HG03025 (cell line): ENCODE measurements around the gene H3-3A.

ENCODE experiments used
- ATAC-seq: cut with Tn5 transposase; IDR thresholded peaks from one replicate; pipeline ENCODE4 v1.9.1; 2021; ENCODE audit warnings: mild to moderate bottlenecking, moderate library complexity; ENCODE audit not compliant: unreplicated experiment, low FRiP score

Gene H3-3A

GRCh38 chr1:226062558-226063223 lies at the start of gene H3-3A:
Gene H3-3A (plus strand): TSS chr1:226062716. CDS start chr1:226064352, 1,636 bp downstream.
- ATAC-seq = peak; percentile 72

DNA sequence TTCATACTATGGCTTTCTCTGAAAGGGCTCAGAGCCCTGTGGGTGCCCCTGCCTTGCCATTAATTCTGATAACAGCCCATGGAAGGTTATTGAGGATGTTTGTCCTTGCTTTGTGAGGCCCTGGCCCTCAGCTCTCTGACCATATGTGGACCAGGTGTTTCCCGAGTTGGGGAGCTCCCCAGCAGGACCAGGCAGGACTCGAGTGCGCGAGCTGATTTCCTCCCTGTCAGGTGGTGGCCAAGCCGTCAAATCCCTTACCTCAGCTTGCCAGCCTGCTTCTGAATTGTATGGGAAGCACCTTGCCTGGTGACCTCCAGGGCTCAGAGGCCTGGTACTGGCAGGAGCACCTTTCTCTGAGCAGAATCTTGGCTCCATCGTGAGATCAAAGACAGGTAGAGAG lies 45.4 kb upstream of the H3-3A start:
- ATAC-seq = no peak

- no peak for ATAC-seq
These were observed 42.9 kb upstream of the H3-3A start for GRCh38 chr1:226019572-226019971.

DNA sequence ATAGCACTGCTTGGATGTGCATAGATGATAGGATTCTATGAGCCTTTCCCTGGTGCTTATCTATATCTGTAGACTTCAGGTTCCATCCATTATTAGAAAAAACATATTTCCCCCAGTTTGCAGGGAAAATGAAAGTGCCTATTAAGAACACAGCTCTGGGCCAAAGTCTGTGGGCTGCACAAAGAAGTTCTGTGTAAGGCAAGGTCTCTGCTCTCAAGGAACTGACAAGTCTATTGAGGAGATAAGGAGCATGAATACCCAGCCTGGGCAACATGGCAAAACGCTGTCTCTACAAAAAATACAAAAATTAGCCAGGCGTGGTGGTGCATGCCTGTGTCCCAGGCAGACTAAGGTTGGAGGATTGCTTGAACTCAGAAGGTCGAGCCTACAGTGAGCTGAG lies 41.1 kb upstream of the H3-3A start:
- ATAC-seq = no peak

- ATAC-seq = no peak
These were observed 40.7 kb upstream of the H3-3A start for GRCh38 chr1:226021801-226022200.

GRCh38 chr1:226023735-226024134 lies 38.8 kb upstream of the H3-3A start:
- ATAC-seq = no peak

DNA sequence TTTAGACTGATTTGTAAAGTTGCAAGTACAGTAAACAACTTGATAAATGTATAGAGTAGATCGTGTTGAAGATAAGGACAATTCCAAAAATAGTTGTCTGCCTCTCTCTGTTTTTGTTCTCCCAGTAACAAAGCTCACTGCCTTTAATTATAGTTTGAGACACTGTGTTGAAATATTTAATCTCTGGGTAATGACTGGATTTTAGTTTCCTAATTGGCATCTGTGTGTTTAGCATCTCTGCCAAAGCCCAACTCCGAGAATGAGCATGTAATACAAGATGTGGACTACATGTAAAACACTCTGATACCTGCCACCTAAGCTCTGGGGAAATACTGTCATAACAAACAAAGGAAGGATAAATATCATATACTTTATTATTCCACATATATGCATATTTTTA lies 35.7 kb upstream of the H3-3A start:
- ATAC-seq = no peak

- ATAC-seq = no peak
These were observed 34.8 kb upstream of the H3-3A start for GRCh38 chr1:226027538-226028217.

DNA sequence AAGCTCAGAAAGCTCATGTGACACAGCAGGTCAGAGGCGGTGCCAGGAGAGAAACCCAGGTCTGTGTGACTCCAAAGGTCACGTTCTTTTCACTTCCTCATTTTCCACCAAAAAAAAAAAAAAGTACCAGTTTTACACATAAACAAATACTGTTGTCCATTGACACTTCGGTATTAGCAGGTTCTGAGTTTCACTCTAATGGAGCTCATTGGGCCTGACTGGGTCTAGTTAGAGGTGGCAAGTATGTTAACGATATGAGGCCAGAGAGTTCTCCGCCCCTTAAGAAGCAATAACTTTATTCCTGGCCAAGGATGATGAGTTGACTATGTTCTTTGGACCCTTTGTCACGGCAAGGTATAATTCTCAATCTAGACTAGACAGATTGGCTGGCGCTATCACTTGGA lies 33.4 kb upstream of the H3-3A start:
- ATAC-seq = peak; percentile 78

- ATAC-seq = no peak
These were observed 32.8 kb upstream of the H3-3A start for GRCh38 chr1:226029568-226030225.

- no peak for ATAC-seq
These were observed 28.9 kb upstream of the H3-3A start for GRCh38 chr1:226033582-226033981.

- no peak for ATAC-seq
These were observed 28.5 kb upstream of the H3-3A start for GRCh38 chr1:226033991-226034390.

GRCh38 chr1:226034482-226034881 lies 28.0 kb upstream of the H3-3A start:
- no peak for ATAC-seq

- ATAC-seq = no peak
These were observed 26.6 kb upstream of the H3-3A start for GRCh38 chr1:226035915-226036314.

DNA sequence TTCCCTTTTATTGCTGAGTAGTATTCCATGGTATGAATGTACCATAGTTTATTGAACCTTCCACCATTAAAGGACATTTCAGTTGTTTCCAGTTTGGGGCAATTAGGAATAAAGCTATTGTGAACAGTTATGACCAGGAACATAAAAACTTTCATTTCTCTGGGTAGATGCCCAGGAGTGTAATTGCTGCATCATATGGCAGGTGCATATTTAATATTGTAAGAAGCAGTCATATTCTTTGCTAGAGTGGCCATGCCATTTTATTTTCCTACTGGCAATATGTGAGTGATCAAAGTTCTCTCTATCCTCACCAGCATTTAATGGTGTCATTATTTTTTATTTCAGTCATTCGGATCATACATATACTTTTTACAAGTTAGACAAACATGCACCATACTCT lies 23.9 kb upstream of the H3-3A start:
- no peak for ATAC-seq

- no peak for ATAC-seq
These were observed 21.1 kb upstream of the H3-3A start for GRCh38 chr1:226041419-226041818.

DNA sequence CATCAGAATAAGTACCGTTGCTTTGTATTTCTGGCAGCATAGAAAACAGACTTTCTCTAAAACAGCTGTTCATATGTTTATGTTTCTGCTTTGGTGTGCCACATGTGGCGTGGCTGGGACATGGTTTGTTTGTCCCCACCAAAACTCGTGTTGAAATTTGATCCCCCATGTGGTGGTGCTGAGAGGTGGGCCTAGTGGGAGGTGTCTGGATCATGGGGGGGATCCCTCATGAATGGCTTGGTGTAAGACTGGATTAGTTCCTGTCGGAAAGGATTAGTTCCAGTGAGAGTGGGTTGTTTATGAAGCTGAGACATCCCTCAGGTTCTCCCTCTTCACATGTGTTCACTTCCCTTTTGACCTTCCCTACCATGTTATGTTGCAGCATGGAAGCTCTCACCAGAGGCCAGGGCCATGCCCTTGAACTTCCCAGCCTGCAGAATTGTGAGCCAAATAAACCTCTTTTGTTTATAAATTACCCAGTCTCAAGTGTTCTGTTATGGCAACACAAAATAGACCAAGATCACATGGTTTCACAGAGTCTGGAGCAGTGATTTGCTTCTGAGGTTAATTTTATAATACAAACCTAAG lies 17.9 kb upstream of the H3-3A start:
- ATAC-seq = no peak

DNA sequence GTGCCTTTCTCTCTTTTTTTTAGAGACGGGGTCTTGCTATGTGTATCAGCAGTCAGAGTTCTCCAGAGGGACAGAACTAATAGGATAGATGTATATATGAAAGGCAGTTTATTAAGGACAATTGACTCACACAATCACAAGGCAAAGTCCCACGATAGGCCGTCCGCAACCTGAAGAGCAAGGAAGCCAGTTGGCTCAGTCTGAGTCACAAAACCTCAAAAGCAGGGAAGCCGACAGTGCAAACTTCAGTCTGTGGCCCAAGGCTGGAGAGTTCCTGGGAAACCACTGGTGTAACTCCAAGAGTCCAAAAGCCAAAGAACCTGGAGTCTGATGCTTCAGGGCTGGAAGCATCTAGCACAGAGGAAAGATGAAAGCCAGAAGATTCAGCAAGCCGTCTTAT lies 16.3 kb upstream of the H3-3A start:
- ATAC-seq = no peak

GRCh38 chr1:226047495-226047894 lies 15.0 kb upstream of the H3-3A start:
- no peak for ATAC-seq

DNA sequence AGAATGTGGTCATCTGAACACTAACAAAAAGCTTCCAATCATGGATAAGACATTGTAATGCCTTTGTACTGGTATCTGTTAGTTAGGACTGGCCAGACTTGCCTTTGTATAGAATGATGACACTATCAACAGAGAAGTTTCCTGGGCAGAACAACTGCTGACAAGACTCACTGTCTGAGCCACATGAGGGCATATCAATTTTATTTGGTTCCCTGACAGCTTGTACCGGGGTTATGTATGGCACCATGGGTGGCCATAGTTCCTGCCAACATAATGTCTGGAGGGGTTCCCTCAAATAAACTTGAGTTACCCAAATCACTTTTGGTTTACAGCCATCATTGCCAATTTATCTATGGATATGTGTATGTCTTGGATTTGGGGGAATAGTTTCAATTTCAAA lies 13.6 kb upstream of the H3-3A start:
- ATAC-seq = no peak

- no peak for ATAC-seq
These were observed 12.4 kb upstream of the H3-3A start for GRCh38 chr1:226050133-226050532.
